Neural cell (in vitro differentiated cells): ENCODE data around the gene COQ10A.

Experiments used
- EP300 ChIP-seq: fragments of 450-650 bp; conservative IDR thresholded peaks from 2 replicates; pipeline ENCODE4 v1.6.1; 2014; ENCODE audit warnings: antibody characterized with exemption, mild to moderate bottlenecking, moderate library complexity; ENCODE audit not compliant: poor library complexity, severe bottlenecking
- EZH2 ChIP-seq: fragments of 200-600, 300-800 bp; shearing (Covaris generic), sonication (generic); IDR thresholded peaks from 2 replicates; pipeline ENCODE4 v1.6.1; 2014; ENCODE audit warnings: antibody characterized with exemption, low read length, borderline replicate concordance, mild to moderate bottlenecking; ENCODE audit not compliant: insufficient read depth, poor library complexity, severe bottlenecking
- POLR2AphosphoS5 ChIP-seq: IDR thresholded peaks from 2 replicates; pipeline ENCODE4 v1.6.1; 2012
- TAF1 ChIP-seq: IDR thresholded peaks from 2 replicates; pipeline ENCODE4 v1.6.1; 2012; ENCODE audit warnings: low read depth
- TF ChIP-seq, protein P1 (sequence below): fragments of 450-650 bp; IDR thresholded peaks from 2 replicates; pipeline ENCODE4 v1.5.1; 2014; ENCODE audit warnings: antibody characterized with exemption, mild to moderate bottlenecking, moderate library complexity; ENCODE audit not compliant: poor library complexity, severe bottlenecking
- TF ChIP-seq, protein P2 (sequence below): IDR thresholded peaks from 2 replicates; pipeline ENCODE4 v1.6.1; 2012; ENCODE audit warnings: borderline replicate concordance

DNA sequence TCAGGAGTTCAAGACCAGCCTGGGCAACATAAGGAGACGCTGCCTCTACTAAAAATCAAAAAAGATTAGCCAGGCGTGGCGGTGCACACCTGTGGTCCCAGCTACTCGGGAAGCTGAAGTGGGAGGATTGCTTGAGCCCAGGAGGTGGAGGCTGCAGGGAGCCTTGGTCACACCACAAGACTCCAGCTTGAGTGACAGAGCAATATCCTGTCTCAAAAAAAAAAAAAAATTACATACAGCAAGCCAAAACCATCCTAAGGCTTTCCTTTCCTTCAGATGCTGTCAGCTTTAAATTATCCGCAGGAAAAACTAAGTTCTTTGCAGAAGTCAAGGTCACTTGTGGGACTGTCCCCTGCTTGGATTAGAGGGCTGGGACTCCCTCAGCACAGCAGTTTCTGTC lies 32.1 kb downstream of the COQ10A start:
- TF ChIP-seq, protein P1, sequence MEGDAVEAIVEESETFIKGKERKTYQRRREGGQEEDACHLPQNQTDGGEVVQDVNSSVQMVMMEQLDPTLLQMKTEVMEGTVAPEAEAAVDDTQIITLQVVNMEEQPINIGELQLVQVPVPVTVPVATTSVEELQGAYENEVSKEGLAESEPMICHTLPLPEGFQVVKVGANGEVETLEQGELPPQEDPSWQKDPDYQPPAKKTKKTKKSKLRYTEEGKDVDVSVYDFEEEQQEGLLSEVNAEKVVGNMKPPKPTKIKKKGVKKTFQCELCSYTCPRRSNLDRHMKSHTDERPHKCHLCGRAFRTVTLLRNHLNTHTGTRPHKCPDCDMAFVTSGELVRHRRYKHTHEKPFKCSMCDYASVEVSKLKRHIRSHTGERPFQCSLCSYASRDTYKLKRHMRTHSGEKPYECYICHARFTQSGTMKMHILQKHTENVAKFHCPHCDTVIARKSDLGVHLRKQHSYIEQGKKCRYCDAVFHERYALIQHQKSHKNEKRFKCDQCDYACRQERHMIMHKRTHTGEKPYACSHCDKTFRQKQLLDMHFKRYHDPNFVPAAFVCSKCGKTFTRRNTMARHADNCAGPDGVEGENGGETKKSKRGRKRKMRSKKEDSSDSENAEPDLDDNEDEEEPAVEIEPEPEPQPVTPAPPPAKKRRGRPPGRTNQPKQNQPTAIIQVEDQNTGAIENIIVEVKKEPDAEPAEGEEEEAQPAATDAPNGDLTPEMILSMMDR, result no peak
- TF ChIP-seq TAF1, result no peak
- TF ChIP-seq EZH2, result no peak
- TF ChIP-seq EP300, result no peak
- TF ChIP-seq, protein P2, sequence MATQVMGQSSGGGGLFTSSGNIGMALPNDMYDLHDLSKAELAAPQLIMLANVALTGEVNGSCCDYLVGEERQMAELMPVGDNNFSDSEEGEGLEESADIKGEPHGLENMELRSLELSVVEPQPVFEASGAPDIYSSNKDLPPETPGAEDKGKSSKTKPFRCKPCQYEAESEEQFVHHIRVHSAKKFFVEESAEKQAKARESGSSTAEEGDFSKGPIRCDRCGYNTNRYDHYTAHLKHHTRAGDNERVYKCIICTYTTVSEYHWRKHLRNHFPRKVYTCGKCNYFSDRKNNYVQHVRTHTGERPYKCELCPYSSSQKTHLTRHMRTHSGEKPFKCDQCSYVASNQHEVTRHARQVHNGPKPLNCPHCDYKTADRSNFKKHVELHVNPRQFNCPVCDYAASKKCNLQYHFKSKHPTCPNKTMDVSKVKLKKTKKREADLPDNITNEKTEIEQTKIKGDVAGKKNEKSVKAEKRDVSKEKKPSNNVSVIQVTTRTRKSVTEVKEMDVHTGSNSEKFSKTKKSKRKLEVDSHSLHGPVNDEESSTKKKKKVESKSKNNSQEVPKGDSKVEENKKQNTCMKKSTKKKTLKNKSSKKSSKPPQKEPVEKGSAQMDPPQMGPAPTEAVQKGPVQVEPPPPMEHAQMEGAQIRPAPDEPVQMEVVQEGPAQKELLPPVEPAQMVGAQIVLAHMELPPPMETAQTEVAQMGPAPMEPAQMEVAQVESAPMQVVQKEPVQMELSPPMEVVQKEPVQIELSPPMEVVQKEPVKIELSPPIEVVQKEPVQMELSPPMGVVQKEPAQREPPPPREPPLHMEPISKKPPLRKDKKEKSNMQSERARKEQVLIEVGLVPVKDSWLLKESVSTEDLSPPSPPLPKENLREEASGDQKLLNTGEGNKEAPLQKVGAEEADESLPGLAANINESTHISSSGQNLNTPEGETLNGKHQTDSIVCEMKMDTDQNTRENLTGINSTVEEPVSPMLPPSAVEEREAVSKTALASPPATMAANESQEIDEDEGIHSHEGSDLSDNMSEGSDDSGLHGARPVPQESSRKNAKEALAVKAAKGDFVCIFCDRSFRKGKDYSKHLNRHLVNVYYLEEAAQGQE, result no peak
- no peak for TF ChIP-seq POLR2AphosphoS5
